GM18498 (cell line): ENCODE measurements around the gene EEF1AKMT4.
"Not testable (repeated sequence)": the region's sequence is repeated elsewhere in the genome, so short reads cannot be mapped to it uniquely, and the experiment has no call there.

Experiments used
- ATAC-seq: cut with Tn5 transposase; IDR thresholded peaks from one replicate; pipeline ENCODE4 v1.9.1; 2021; ENCODE audit warnings: mild to moderate bottlenecking, moderate library complexity; ENCODE audit not compliant: unreplicated experiment

The EEF1AKMT4 gene

GRCh38 chr3:184259878-184260723 lies 10.6 kb downstream of the EEF1AKMT4 start:
- ATAC-seq = no peak

- ATAC-seq = no peak
These were observed 11.3 kb downstream of the EEF1AKMT4 start for GRCh38 chr3:184260724-184261269.

DNA sequence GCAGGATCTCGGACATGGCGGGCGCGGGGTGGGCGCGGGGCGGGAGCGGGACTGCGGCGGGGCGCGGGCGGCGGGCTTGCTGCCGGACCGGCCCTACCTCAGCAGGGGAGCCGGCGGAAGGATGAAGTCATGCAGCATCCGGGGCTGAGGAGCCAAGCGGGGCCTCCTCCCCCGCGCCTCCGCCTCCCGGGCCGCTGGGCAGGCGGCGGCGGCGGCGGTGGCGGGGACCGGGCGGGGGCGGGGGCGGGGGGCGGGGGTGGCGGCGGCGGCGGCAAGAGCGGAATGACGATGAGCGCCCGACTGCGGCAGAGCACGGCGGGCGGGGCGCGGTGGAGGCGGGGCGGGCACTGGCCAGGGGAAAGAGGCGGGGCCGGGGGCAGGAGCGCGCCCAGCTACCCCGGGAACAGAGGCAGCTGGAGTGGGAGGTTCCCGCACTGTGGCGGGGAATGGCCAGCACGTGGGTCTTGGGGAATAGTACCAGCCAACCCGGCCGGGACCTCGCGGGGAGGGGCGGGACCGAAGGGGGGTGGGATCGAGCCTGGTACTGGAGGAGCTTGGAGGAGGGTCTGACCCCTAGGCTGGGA lies 11.9 kb downstream of the EEF1AKMT4 start, which contains the start of gene CAMK2N2:
TSS of gene CAMK2N2 (minus strand) at position 284 of the 584 bp plus-strand sequence. CDS start at position 16, 268 bp downstream.
- peak; percentile 62 for ATAC-seq

DNA sequence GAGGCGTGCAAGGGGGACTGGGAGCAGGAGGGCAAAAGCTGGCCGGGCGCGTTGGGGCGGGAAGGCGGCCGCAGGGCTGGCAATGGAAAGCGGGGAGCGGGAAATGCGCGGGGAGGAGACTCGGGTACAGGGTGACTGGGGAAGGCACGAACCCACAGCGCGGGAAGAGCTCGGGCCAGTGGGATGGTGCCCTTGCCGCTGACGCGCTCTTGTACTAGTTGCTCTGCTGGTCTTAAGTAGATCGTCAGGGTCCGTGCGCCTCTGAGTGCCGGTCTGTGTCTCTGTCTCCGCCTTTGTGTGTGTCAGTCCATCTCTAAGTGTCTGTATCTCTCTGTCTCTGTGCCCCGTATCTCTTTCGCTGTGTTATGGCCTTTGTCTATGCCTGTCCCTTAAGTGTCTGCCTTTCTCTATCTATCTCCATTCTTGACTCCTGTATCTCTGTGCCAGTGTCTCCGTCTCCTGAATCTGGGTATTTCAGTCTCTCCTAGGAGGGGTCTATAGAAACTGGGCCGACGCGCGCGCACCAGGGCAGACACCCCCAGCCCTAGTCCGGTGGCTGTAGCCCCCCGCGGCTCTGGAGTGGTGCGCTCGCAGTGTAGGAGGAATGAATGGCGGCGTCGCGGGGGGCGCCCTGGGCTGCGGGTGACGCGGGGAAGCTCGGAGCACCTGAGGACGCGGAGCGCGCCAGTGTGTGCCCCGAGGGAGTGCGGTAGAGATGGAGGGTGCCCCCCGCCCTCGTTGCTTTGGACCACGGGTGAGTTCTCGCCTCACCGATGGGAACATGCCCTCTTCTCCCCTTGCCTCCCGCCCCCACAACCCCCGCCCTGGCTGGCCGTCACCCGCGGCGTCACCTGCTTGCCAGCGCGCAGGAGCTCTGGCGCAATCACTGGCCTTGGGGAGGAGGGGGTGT lies 12.6 kb downstream of the EEF1AKMT4 start:
- ATAC-seq = no peak

DNA sequence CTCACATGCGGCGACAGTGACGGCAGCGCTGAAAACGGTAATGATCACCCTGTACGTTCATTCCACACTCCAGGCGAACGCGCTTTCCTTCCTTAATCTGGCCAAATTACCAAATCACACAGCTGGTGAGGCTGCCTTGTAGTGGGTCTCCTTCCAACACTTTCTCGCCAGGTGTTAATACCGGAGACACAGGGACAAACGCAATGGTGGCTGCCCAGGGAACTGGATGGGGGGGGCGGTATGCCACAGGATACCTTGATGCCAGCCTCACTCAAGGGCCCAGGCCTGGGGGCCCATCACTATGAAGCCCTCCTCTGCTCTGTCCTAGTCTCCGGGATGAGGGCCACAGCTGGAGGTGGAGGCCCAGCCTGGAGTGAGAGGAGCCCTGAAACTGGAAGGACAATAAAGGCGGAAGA lies 13.3 kb downstream of the EEF1AKMT4 start:
- no peak for ATAC-seq

GRCh38 chr3:184267249-184267648 lies 17.8 kb downstream of the EEF1AKMT4 start:
- not testable (repeated sequence) for ATAC-seq

DNA sequence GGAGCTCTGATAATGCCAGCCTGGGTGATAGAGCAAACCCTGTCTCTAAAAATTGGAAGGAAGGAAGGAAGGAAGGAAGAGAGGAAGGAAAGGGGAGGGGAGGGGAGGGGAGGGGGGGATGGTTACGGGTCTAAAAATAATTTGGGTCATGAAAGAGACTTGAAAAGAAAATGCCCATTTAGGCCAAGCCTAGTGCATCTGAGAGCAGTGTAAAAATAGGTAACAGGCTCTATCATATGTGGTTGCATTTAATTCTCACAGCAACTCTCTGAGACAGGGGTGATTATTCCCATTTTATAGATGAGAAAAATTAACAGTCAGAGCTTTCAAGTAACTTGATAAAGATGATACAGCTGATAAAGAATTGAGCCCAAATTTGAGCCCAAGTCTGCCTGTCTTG lies 22.8 kb downstream of the EEF1AKMT4 start:
- ATAC-seq = no peak

- no peak for ATAC-seq
These were observed 25.9 kb downstream of the EEF1AKMT4 start for GRCh38 chr3:184275381-184275701.

GRCh38 chr3:184275961-184276910 lies 26.8 kb downstream of the EEF1AKMT4 start, which contains the start of gene ECE2:
Gene ECE2, plus strand, starts transcription at chr3:184276022. Its CDS starts 132 bp downstream, at chr3:184276154.
- ATAC-seq = no peak

DNA sequence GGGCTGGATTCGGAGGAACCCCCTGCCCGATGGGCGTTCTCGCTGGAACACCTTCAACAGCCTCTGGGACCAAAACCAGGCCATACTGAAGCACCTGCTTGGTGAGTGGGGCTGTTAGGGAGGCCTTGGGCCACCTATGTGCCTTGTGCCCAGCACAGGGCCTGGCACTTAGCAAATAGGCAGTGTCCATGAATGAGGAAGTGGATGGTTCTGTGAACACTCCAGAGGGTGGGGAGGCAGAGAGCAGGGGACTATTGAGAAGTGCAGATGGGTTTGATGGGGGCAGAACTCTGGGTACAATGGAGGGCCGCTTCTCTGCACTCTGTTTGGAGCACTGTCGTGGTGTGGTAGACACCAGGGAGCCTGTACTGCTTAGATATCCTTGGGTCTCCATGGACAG lies 27.9 kb downstream of the EEF1AKMT4 start:
- ATAC-seq = no peak

DNA sequence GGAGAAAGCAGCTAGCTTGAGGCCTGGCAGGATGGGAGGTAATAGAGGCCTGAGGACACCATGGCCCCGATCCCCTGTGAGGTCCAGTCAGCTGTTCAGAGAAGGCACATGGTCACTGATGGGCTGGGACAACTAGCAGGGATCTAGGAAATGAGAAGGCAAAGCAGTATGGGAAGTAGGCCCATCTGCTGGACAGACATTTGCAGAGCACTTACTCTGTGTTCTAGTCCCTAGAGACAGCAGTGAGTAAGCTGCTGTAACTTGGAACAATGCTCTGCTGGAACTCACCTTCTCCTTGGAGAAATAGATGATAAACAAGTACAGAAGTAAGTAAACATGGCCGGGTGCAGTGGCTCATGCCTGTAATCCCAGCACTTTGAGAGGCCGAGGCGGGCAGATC lies 33.5 kb downstream of the EEF1AKMT4 start:
- ATAC-seq = no peak

DNA sequence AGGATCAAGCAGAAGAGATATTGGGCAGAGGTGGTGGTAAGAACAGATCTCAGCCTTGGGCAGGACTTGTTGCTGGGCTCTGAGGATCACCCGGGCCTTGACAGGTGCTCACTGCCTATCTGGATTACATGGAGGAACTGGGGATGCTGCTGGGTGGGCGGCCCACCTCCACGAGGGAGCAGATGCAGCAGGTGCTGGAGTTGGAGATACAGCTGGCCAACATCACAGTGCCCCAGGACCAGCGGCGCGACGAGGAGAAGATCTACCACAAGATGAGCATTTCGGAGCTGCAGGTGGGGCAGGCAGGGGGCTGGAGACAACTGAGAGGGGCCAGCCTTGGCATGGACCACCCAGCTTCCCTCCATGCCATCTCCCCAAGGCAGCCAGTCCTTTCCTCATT lies 34.2 kb downstream of the EEF1AKMT4 start:
- ATAC-seq = no peak

- ATAC-seq = no peak
These were observed 35.2 kb downstream of the EEF1AKMT4 start for GRCh38 chr3:184284696-184285095.

DNA sequence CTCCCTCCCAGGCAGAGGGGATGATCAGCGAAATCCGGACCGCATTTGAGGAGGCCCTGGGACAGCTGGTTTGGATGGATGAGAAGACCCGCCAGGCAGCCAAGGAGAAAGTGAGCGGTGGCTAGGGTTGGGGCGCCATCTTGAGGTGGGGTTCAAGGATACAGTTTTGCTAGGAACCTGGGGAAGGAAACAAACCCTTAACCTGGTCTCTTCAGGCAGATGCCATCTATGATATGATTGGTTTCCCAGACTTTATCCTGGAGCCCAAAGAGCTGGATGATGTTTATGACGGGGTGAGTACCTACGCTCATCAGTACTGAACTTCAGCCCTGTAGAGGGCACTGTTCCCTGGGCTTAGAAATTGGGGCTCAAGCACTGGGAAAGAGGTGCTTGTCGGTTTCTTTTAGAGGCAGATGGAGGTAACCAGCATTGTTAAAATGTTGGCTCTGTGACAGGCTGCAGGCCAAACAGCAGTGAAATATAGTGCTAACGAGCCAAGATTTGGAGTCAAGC lies 40.0 kb downstream of the EEF1AKMT4 start:
- no peak for ATAC-seq

GRCh38 chr3:184290331-184290730 lies 40.9 kb downstream of the EEF1AKMT4 start:
- ATAC-seq = no peak

DNA sequence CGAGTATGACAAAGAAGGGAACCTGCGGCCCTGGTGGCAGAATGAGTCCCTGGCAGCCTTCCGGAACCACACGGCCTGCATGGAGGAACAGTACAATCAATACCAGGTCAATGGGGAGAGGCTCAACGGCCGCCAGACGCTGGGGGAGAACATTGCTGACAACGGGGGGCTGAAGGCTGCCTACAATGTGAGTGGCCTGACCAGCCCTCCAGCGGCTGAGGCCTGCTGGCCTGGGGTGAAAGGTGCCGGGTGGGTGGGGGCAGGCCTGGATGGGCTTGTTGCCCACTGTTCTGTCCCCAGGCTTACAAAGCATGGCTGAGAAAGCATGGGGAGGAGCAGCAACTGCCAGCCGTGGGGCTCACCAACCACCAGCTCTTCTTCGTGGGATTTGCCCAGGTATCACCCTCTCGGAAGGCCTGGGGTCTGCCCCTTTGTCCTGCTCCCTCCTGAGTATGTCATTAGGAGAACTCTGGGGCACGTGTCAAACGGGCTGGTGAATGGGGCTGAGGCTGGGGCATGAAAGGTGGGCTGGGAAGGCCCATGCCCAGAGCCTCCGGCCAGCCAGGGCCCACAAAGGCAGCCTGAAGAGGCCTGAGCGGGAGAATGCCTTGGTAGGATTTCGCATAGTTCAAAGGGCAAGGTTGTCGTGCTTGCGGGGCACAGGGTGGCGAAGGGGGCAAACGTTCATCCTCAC lies 41.7 kb downstream of the EEF1AKMT4 start:
- ATAC-seq = no peak

GRCh38 chr3:184291738-184292445 lies 42.4 kb downstream of the EEF1AKMT4 start:
- no peak for ATAC-seq

- ATAC-seq = no peak
These were observed 46.3 kb downstream of the EEF1AKMT4 start for GRCh38 chr3:184295771-184296170.
